Activated gamma-delta T cell treated with anti-CD3 and anti-CD28 coated beads, Interleukin-2, amount 50 U/mL, for 16 hours (primary cell): ENCODE measurements around the gene CYP3A7.
"Not testable (repeated sequence)": the region's sequence is repeated elsewhere in the genome, so short reads cannot be mapped to it uniquely, and the experiment has no call there.

Experiments used
- DNase-seq: peaks from one replicate; pipeline ENCODE4 v3.0.0-alpha.2; 2020; ENCODE audit warnings: low read depth

CYP3A7 gene

DNA sequence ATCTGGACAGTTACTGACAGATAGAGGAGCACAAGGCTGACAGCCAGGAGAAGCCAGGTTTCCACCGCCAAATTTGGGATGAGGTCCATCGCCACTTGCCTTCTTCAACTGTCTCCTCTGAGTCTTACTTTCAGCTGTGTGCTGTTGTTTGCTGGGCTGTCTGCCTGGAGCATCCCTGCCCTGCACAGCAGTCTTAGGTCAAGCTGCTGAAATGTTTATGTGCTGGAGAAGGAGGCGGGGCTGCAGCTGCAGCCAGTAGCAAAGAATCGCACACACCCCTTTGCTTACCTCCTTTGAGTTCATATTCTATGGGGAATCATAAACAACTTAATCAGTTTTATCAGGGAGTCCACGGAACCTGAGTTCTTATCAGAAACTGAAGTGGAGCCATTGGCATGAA, 35.0 kb downstream of the CYP3A7 start:
- DNase-seq = no peak

DNA sequence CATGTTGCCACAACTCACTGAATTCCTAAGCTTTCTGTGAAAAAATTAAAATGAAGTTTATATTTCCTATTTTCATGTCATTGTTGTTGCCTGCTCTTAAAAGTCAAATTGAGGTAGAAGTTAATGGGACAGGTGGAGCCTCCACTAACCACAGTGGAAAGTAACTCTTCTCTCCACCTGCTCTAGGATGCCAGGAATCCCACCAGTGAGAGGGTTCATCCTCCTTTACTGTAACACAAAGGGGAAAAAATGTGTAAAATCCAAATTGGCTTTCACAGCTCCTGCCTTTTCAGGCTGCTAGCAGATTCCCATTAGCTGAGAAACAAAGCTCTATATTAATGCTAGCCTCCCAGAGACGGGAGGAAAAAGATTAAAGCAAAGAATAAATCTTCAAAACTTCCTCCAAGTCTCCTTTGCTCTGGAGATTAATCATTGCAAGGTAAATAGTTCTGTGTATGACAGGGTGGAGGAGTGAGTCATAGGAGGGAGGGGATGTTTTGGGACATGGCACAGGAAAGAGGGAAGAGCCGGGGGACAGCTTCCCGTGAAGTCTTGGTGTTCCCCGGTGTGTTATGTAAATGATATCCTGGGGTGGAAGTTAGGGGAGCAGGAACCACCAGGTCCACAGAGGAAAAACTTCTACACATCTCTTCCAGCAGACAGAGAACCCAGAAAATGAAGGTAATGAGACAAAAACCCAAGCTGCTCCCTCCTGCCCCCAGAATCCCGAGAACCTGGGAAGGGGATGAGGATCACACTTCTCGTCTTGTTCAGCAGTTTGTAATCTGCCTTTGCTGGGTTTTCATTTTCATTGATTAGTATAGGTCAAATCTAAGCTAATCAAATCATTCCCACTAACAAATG, 35.9 kb downstream of the CYP3A7 start:
- not testable (repeated sequence) for DNase-seq

DNA sequence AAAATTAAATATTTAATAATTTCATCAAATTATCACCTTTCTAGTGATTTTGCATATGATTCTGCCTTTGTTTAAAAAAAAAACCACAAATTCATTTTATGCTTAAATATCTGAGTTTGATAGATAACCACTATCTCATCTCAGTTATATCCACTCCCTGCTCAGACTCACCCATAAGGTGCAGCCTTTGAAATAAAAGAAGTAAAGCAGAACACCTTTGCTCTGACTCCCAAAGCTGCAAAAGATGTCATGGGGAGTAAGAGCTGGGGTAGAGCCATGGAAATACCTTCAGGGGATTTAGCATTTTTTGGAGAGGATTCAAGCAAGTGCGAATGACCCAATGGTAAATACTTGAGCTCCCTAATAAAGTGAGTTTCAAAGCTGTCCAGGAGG, 40.1 kb downstream of the CYP3A7 start:
- DNase-seq = no peak

DNA sequence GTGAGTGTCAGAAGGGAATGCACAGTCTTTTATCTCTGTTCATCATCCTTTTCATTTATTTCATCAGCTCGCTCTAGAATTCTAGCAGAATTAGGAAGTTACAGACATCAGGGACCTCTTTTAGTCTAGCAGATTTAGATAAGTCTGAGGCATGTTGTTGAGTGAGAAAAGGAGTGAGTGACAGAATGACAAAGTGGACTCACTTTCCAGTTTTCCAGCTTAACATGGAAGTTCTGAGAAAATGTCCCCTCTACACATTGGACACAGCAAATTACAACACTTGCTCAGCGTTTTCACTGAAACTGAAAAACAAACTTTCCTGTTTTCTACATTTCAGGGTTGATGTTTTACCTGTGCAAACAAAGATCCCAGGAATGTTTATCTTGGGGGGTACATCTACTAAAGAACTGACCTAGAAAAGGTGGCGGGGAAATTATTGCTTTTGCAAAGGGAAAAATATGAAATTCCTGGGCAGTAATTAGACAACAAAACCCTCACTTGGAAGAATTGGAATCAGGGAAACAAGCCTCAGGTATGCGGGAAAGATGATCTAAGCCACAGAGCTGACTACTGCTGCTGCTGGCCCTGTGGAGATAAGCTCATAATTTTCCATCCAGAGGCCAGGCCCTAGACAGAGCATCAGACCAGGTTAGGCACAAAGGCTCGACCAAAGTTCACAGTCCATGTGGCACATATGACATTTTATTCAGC, 40.6 kb downstream of the CYP3A7 start:
- DNase-seq = no peak

DNA sequence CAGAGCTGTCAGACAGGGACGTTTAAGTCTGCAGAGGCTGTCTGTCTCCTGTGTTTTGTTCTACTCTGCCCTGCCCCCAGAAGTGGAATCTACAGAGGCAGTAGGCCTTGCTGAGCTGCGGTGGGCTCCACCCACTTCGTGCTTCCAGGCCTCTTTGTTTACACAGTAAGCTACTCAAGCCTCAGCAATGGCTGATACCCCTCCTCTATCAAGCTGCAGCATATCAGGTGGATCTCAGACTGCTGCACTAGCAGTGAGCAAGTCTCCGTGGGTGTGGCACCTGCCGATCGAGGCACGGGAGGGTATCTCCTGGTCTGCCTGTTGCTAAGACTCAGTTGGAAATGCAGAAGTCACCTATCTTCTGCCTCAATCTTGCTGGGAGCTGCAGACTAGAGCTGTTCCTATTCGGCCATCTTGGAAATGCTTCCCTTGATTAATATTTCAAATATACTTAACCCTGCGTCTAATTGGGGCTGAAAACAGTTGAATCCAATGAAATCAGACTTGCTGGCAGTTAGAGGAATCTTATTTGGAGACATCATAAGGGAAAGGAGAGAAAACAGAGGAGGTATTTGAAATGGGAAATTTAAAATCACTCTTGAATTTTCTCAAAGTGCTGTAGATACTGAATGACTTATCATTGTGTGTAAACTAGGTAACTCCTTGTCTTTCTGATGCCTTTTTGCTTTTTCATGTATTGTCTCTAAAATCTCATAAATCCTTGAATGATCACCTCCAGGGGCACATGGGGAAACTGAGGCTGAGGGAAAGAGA, 41.4 kb downstream of the CYP3A7 start:
- DNase-seq = no peak

DNA sequence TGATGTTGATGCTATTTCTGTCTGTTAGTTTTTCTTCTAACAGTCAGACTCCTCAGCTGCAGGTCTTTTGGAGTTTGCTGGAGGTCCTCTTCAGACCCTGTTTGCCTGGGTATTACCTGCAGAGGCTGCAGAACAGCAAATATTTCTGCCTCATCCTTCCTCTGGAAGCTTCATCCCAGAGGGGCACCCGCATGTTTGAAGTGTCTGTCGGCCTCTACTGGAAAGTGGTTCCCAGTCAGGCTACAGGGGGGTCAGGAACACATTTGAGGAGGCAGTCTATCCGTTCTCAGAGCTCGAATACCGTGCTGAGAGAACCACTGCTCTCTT, 41.9 kb downstream of the CYP3A7 start:
- no peak for DNase-seq

DNA sequence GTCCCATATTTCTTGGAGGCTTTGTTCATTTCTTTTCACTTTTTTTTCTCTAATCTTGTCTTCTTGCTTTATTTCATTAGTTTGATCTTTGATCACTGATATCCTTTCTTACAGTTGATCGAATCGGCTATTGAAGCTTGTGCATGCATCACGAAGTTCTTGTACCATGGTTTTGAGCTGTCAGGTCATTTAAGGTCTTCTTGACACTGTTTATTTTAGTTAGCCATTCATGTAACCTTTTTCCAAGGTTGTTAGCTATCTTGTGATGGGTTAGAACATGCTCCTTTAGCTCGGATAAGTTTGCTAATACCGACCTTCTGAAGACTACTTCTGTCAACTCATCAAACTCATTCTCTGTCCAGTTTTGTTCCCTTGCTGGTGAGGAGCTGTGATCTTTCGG, 42.4 kb downstream of the CYP3A7 start:
- not testable (repeated sequence) for DNase-seq

DNA sequence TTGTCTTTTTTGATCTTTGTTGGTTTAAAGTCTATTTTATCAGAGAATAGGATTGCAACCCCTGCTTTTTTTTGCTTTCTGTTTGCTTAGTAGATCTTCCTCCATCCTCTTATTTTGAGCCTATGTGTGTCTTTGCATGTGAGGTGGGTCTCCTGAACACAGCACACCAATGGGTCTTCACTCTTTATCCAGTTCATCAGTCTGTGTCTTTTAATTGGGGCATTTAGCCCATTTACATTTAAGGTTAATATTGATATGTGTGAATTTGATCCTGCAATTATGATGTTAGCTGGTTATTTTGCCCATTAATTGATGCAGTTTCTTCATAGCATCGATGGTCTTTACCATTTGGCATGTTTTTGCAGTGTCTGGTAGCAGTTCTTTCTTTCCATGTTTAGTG, 43.3 kb downstream of the CYP3A7 start:
- not testable (repeated sequence) for DNase-seq

DNA sequence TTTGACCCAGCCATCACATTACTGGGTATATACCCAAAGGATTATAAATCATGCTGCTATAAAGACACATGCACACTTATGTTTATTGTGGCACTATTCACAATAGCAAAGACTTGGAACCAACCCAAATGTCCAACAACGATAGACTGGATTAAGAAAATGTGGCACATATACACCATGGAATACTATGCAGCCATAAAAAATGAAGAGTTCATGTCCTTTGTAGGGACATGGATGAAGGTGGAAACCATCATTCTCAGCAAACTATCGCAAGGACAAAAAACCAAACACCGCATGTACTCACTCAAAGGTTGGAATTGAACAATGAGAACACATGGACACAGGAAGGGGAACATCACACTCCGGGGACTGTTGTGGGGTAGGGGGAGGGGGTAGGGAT, 44.1 kb downstream of the CYP3A7 start:
- DNase-seq = not testable (repeated sequence)

DNA sequence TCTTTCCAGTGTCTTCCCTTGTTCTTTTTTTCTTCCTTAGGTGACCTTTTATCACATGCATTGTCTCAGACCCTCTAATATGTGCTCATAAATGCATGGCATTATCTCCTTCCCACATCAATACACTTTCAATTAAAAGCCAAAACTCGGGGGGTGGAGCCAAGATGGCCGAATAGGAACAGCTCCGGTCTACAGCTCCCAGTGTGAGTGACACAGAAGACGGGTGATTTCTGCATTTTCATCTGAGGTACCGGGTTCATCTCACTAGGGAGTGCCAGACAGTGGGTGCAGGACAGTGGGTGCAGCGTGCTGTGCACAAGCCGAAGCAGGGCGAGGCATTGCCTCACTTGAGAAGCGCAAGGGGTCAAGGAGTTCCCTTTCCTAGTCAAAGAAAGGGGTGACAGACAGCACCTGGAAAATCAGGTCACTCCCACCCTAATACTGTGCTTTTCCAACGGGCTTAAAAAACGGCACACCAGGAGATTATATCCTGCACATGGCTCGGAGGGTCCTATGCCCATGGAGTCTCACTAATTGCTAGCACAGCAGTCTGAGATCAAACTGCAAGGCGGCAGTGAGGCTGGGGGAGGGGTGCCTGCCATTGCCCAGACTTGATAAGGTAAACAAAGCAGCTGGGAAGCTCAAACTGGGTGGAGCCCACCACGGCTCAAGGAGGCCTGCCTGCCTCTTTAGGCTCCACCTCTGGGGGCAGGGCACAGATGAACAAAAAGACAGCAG, 49.0 kb downstream of the CYP3A7 start:
- DNase-seq = not testable (repeated sequence)

DNA sequence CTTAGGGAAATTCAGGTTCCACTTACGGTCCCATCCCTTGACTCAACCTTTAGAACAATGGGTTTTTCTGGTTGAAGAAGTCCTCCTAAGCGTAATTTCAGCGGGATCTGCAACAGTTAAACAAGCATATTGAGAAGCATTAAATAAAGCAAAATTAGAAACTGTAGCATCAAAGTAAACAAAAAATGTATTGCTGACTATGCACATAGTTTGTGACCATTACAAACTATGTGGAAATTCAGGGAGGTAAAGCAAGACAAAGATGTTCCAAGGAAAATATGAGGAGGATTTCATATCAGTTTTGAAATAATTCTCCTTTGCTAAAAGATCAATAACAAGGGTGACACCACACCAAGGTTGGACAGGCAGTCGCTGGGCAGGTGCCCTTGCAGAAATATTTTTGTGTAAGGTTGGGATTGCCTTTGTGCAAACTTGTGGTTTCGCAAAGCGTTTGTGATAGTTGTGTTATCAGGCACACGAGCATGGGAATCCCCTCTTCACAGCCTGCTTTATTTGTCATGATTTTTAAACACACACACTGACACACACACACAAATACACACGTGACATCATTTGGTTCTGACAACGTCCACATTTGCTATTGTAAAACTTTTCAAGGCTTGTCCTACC, 49.8 kb downstream of the CYP3A7 start:
- no peak for DNase-seq

DNA sequence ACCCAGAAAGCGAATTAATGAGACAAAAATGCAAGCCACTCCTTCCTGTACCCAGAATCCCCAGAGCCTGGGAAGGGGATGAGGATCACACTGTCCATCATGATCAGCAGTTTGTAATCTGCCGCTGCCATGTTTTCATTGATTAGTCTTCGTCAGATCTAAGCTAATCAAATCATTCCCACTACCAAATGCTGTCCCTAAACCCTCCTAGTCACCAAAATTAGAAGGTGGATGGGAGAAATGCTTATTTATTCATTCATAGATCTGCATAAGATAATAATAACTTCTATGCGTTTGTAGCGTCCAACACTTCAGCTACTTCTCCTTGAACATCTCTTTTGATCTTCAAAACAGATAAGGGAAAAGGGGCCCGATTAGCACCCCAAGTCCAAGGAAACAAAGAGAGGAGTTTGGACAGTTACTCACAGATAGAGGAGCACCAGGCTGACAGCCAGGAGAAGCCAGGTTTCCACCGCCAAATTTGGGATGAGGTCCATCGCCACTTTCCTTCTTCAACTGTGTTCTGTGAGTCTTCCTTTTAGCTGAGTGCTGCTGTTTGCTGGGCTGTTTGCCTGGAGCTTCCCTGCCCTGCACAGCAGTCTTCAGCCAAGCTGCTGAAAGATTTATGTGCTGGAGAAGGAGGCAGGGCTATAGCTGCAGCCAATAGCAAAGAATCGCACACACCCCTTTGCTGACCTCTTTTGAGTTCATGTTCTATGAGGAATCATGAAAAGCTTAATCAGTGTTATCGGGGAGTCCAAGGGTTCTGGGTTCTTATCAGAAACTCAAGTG, 55.4 kb downstream of the CYP3A7 start, which contains the start of gene CYP3A5:
Gene CYP3A5 (minus strand): TSS at position 597 of the 792 bp plus-strand sequence. CDS start 100 bp downstream, at position 497.
- no peak for DNase-seq

DNA sequence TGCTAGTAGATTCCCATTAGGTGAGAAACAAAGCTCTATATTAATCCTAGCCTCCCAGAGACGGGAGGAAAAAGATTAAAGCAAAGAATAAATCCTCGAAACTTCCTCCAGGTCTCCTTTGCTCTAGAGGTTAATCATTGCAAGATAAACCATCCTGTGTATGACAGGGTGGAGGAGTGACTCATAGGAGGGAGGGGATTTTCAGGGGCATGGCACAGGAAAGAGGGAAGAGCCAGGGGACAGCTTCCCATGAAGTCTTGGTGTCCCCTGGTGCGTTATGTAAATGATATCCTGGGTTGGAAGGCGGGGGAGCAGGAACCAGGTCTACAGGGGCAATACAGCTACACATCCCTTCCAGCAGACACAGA, 56.0 kb downstream of the CYP3A7 start:
- no peak for DNase-seq

DNA sequence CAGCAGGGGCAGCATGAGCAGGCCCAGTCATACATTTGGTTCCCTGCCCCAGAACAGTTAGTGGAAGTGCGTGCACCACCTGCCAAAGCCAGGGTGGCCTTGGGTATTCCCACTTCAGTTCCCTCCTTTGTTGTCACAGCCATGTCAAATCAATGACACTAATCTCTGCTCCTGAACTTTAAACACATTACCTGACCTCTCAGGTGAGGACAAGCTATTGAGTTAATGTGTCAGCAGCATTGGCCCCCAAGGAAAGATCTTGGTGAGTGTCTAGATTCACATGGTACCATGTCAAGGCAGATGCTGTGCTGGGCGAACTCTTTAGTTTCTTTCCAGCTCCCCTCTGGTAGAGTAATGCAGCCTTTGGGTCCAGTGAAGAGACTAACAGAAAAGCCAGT, 57.3 kb downstream of the CYP3A7 start:
- no peak for DNase-seq

DNA sequence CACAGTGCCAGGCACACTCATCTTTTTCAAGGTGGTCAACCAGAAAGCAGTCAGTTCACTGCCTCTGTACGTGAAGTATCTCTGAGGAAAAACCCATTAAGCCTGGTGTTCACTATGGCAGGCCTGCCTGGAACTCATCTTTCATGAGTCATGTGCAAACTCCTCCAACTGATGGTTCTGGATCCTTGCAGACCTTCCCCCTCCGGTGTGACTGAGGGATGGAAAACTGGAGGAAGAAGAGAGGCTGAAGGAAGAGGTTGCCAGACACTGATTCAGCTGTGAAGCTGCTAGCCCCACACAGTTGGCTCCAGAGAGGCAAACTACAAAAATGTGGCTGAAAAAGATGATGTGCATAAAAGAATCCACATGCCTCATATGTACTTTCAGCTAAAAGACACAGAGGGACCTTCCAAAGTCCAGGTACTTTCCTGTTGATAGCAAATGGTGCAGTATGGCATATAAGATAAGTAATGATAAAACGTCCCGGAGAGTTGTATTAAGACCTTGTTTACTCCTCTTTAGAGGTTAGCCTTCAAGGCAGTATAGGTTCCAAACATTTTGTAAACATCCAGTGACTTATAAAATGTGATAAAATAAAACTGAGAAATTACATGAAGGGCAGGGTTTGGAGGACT, 57.9 kb downstream of the CYP3A7 start:
- no peak for DNase-seq

DNA sequence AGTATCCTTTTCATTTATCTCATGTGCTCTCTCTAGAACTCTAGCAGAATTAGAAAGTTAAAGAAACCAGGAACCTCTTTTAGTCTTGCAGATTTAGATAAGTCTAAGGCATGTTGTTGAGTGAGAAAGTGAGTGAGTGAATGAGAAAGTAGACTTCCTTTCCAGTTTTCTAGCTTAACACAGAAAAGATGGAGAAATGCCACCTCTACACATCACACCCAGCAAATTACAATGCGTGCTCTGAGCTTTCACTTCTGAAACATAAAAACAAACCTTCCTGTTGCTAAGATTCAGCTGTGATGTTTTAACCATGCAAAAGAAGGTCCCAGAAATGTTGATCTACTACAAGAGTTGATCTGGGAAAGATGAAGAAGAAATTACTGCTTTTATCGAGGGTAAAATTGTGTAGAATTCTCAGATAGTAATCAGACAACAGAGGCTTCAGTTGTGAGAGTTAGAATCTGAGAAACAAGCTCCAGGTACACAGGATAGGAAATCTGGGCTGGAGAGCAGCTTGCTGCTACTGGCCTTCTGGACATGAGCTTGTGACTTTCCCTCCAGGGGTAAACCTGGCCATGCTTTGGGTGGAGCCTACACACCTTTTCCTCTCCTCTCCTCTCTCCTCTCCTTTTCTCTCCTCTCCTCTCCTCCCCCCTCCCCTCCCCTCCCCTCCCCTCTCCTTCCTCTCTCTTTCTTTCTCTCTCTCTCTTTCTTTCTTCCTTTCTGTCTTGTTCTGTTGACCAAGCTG, 59.8 kb downstream of the CYP3A7 start:
- DNase-seq = no peak

DNA sequence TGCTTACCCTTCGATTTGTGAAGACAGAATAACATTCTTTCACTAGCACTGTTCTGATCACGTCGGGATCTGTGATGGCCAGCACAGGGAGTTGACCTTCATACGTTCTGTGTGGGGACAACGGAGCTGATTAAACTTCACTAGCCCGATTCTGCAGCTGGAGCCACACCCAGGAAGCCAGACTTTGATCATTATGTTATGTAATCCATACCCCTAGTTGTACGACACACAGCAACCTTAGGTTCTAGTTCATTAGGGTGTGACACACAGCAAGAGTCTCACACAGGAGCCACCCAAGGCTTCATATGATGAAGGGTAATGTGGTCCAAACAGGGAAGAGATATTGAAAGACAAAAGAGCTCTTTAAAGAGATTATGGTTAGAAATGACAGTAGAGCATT, 62.4 kb downstream of the CYP3A7 start:
- no peak for DNase-seq

DNA sequence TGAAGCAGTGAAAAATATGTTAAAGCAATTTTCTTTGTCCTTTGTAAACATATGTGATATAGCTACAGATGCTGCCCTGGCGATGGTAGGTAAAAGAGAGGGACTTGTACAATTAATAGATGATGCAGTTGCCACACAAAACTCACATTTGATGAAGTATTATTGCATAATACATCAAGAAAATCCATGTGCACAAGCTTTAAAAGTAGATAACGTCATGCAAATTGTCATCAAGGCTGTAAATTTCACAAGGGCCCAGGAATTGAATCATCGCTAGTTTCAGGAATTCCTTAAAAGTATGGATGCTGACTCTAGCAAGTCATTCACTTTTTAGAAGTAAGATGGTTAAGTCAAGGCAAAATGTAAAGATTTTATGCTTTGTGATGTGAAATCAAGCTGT, 65.2 kb downstream of the CYP3A7 start:
- no peak for DNase-seq

DNA sequence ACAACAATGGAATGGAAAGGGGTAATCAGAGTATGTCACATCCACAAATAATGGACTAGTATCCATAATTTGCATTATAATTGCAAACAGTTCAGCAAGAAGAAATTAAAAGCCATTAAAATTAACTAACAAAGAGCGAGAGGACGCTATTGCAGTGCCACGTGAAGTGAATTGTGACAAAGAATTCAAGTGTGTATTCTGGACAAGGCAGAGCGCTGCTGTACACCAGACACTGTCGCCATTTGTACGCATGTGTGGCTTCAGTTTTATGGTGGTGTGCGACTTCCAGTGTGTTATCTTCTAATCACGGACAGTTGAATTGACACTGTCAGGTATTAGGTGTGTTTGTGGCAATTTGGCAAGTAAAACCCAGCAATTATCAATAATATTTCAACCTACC, 66.5 kb downstream of the CYP3A7 start:
- no peak for DNase-seq

DNA sequence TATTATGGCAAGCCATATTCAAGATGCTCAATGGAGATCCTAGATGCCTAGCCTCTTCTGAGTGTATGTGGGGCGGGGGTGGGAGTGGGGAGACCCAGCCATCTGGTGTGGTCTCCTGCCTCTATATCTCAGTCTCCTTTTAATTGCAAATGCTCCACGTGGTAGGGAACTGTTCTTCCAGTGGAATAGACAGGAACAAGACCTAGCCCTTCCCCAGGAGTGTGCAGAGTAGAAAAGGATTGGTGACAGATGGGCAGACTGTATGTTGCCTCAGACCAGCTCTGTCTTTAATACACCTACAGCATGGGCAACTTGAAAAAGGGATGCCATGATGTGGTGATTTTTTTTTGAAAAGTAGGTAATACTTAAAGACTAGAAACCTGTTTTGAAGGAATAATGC, 67.8 kb downstream of the CYP3A7 start:
- DNase-seq = no peak
